HG03354 (cell line): ENCODE data around the gene ZGLP1.
"Not testable (repeated sequence)": the region's sequence is repeated elsewhere in the genome, so short reads cannot be mapped to it uniquely, and the experiment has no call there.

ENCODE experiments used
- ATAC-seq: cut with Tn5 transposase; IDR thresholded peaks from one replicate; pipeline ENCODE4 v1.9.1; 2021; ENCODE audit warnings: mild to moderate bottlenecking; ENCODE audit not compliant: unreplicated experiment, poor library complexity, severe bottlenecking

Gene ZGLP1

GRCh38 chr19:10309423-10309822 lies at the start of gene ZGLP1:
TSS of gene ZGLP1 (minus strand) at chr19:10309815.
- ATAC-seq = no peak

- ATAC-seq = no peak
These were observed 46.8 kb upstream of the ZGLP1 start for GRCh38 chr19:10356431-10356830.

GRCh38 chr19:10353793-10354391 lies 44.3 kb upstream of the ZGLP1 start:
- ATAC-seq = no peak

- ATAC-seq = no peak
These were observed 43.4 kb upstream of the ZGLP1 start for GRCh38 chr19:10352764-10353671.

GRCh38 chr19:10346509-10346908 lies 36.9 kb upstream of the ZGLP1 start:
- ATAC-seq = no peak

GRCh38 chr19:10344780-10345179 lies 35.2 kb upstream of the ZGLP1 start:
- no peak for ATAC-seq

- no peak for ATAC-seq
These were observed 33.9 kb upstream of the ZGLP1 start for GRCh38 chr19:10343495-10343894.

- ATAC-seq = no peak
These were observed 30.4 kb upstream of the ZGLP1 start for GRCh38 chr19:10339977-10340376.

- peak; percentile 78 for ATAC-seq
These were observed 29.9 kb upstream of the ZGLP1 start, which contains the start of gene ICAM3 for GRCh38 chr19:10339380-10339960. TSS of gene ICAM3 (minus strand) at chr19:10339624. CDS start at chr19:10339614, 10 bp downstream.

GRCh38 chr19:10338940-10339339 lies 29.3 kb upstream of the ZGLP1 start:
- ATAC-seq = no peak

- not testable (repeated sequence) for ATAC-seq
These were observed 27.1 kb upstream of the ZGLP1 start for GRCh38 chr19:10336725-10337124.

GRCh38 chr19:10335352-10335985 lies 25.9 kb upstream of the ZGLP1 start:
- ATAC-seq = no peak

GRCh38 chr19:10334588-10335351 lies 25.2 kb upstream of the ZGLP1 start:
- no peak for ATAC-seq

GRCh38 chr19:10333758-10334587 lies 24.4 kb upstream of the ZGLP1 start:
- ATAC-seq = no peak

GRCh38 chr19:10332965-10333757 lies 23.5 kb upstream of the ZGLP1 start, which contains the start of gene RAVER1:
TSS of gene RAVER1 (minus strand) at chr19:10333529. CDS start at chr19:10333507, 22 bp downstream.
- peak; percentile 84 for ATAC-seq

GRCh38 chr19:10332158-10332964 lies 22.7 kb upstream of the ZGLP1 start:
- no peak for ATAC-seq

GRCh38 chr19:10329555-10329954 lies 19.9 kb upstream of the ZGLP1 start:
- no peak for ATAC-seq
